Measurements from ENCODE around the gene EXD3. TPM values are rescaled to one million over a fixed set of nuclear protein-coding genes. Genes with fewer than 3 reads are reported as not detected.
A peak's percentile ranks its signal among the peaks of the same experiment; 100 is the strongest.

EXD3 gene
- total RNA-seq, 1 donor from 2014 or later, result 8.3 TPM

GRCh38 chr9:137295849-137296669 lies 126.9 kb downstream of the EXD3 start:
- no peak for ATAC-seq
- DNase-seq, result peak; percentile 36
- intact Hi-C loops (cut with micrococcal nuclease), result no loop called here

- DNase-seq, result peak; percentile 65
- intact Hi-C loops (cut with micrococcal nuclease), result no loop called here
- peak; percentile 57 for ATAC-seq
Observed at GRCh38 chr9:137295238-137295811, 127.6 kb downstream of the EXD3 start.

GRCh38 chr9:137294681-137295237 lies 128.2 kb downstream of the EXD3 start:
- intact Hi-C loops (cut with micrococcal nuclease), result no loop called here
- ATAC-seq (peak; percentile 11), DNase-seq (peak; percentile 32)

DNA sequence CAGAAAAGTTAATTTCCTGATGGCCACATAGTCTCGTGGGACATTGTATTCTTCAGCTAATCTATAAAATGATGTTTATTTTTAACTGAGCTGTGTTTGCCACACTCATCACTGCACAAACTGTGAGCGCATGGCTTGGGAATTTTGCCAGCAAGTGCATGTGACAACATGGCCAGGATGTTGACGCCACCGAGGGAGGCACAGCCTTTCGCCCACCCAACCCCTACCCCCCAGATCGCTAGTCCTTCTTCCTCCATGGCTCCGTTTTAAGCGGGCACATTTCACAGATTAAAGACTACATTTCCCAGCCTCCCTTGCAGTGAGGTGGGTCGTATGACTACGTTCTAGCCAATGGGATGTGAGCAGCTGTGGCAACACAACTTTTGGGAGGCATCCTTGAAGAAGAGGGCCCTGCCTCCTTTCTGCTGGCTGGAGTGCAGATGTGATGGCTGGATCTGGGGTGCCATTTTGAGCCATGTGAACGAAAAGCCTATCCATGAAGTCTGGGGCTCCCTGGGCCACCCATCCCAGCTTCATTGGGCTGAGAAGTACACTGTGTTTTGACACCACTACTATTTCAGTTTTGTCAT lies 128.8 kb downstream of the EXD3 start:
- intact Hi-C loops (cut with micrococcal nuclease), result no loop called here
- DNase-seq (peak; percentile 23), ATAC-seq (peak; percentile 30)

GRCh38 chr9:137293482-137294090 lies 129.4 kb downstream of the EXD3 start:
- peak; percentile 32 for DNase-seq
- intact Hi-C loops (cut with micrococcal nuclease), result no loop called here

DNA sequence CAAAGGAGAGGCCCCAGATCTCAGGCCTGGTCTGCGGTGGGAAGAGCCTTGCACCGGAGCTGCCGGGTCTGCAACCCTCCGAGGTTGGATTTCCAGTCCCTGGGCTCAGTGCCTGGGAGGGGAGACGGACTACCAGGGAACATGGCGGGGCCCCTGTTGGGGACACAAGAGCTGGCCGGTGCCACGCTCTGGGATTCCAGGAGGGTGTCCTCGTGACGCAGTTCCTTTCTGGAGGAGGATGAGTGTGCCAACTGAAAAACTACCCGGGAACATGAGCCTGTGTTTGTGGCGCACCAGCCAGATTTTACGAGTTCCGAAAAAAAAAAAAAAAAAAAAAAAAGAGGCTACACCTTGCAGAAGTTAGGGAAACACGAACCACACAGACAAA lies 129.9 kb downstream of the EXD3 start:
- intact Hi-C loops (cut with micrococcal nuclease), result no loop called here
- peak; percentile 24 for DNase-seq

More at GRCh38 chr9:137293482-137294090, 129.4 kb downstream of the EXD3 start:
- no peak for ATAC-seq

DNA sequence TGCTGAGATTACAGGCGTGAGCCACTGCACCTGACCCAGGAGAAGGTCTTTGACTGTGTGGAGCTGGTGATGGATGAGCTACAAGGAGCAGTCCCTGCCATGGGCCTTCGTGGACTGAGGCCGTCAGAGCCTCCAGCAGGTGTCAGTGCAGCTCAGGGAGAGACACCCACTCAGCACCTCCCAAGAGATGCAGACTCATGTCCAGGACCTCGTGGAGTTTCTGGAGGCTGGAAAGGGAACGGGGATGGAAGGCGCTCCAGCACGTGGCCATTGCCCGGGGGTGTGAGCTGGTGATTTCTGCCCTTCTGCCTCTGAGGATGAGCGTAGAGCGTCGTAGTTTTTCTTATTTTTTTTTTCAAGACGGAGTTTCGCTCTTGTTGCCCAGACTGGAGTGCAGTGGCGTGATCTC lies 136.0 kb downstream of the EXD3 start:
- DNase-seq, result no peak
- ATAC-seq, result peak; percentile 89
- intact Hi-C loops (cut with micrococcal nuclease), result no loop called here

More for the DNA sequence above, 129.9 kb downstream of the EXD3 start:
- no peak for ATAC-seq

DNA sequence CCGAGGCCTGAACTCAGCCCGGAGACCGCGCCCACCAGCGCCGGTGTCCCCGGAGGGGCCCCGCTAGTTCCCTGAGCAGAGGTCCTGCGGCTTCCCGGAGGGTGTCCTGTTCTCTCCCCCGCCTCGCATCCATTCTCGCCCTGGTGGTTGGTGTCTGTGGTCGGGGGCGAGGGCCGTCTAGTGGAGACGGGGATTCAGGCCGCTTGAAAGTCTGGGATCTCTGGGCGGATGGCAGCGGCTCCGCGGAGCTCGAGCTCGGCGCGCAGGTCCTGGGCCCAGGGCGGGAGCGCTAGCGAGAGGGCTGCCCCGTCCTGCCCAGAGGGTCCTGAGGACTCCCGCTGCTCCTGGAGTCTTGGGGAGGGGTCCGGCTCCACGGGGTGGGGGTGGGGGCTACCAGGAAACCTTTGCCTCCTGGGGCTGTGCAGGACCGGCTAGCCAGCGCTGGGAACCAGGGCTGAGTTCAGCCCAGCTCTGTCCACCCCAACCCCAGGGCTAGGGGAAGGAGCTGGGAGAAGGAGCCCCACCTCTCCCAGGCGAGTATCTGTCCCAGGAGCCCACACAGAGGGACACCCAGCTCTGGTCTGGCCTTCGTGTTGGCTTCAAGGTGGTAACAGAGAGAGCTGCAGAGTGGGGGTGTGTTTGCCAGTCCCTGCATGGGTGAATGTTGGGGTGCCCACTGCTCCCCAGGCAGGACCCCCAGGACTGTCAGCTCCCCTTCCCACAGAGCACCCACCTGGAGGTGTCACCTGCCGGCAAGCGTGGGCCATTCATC lies 141.4 kb downstream of the EXD3 start:
- ATAC-seq, result no peak
- DNase-seq, result no peak

DNA sequence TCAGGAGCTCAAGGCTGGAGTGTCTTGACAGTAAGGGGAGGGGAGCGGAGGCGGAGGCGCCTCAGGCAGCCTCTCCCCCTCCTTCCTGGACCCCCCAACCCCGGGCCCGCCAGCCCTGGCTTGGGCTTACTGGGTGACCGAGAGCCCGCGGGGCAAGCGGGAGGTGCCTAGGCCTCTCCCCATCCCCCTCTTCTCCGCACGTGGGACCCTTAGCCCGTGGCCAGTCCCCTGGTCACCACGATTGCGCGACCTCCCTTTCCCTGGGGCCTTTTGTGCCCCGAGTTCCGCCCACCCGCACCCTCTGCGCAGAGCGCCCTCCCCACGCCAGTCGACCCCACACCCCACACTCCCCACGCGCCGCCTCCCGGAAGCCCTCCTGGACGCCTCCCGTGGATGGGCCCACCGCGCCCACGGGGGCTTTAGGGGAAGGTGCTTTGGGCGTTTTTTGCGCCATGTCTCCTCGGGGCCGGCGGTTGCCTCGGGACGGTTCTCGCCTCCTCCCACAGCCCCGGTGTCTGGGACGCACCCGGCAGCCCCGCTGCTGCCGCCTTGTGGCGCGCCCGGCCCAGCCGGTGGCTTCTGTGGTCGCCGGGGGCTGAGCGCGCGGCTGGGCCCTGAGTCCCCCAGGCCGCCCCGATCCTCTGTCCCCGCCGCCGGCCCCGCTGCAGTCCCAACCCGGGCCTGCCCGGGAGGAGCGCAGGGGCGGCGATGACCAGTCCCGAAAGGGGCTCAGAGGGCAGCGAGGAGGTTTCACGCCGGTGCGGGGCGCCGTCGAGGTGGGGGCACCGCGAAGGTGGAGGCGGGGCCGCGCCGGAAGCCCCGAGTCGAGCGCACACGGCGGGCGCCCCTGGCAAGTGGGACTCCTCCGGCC lies 142.3 kb downstream of the EXD3 start:
- DNase-seq (no peak), ATAC-seq (peak; percentile 7)
- intact Hi-C loops (cut with micrococcal nuclease), result no loop called here

More for the DNA sequence above, 141.4 kb downstream of the EXD3 start:
- intact Hi-C loops (cut with micrococcal nuclease), result no loop called here

DNA sequence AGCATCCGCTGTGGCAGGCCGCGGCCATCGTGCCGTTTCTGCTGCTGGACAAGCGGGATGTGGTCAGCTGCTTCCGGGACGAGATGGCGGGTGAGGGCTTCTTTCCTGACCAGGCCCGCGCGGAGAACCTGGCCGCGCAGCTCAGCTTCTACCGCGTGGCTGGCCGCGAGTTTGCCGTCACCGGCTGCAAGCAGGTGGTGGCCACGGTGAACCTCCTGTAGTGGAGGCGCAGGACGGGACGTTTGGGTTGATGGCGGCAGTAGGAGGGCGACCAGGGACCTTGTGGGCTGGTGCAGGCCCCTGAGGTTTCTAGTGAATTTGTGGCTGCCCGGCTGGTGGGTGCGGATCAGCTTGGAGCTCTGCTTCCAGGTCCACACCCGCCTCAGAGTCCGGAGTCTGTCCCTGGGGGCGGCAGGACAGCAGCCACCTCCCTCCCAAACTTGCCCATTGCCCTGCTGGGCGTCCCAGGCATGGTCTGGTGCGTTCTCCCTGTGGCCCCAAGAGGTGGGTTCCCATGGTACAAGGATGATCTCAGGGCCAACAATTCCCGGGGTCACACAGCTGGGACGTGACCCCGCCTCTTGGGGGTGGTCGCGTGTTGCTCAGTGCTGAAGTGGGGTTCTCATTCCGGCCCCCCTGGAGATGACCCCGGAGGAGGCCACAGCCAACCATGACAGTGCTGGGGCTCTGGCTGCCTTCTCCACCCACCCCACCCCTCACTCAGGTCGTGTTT lies 143.1 kb downstream of the EXD3 start:
- ATAC-seq, result no peak
- intact Hi-C loops (cut with micrococcal nuclease), result no loop called here
- no peak for DNase-seq

DNA sequence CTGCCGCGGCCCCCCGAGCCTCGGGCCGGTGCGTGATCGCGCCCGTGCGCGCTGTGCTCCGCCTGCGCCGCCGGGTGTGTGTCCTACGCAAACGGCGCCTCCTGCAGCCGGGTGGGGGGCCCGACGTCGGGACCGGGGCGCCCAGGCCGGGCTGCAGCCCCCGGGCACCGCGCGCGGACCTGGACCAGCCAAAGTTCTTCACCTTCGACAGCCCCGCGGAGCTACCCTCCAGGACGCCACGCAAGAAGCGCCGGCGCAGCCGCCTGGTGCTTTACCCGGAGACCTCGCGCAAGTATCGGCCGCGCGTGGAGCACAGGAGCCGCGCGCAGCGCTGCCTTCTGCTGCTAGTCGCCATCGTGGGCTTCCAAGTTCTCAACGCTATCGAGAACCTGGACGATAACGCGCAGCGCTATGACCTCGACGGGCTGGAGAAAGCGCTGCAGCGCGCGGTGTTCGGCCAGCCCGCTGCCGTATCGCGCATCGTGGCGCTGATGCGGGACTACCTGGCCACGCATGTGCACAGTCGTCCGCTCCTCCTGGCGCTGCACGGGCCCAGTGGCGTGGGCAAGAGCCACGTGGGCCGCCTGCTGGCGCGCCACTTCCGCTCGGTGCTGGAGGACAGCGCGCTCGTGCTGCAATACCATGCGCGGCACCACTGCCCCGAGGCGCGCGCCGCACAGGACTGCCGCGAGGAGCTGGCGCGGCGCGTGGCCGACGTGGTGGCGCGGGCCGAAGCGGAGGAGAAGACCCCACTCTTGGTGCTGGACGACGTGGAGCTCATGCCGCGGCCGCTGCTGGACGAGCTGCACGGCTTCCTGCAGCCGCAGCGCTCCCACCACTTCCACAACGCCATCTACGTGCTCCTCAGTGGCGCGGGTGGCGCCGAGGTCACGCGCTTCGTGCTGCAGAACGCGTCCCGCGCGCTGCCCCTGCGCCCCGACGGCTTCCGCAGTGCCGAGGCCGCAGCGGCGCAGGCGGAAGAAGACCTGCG lies 143.9 kb downstream of the EXD3 start:
- intact Hi-C loops (cut with micrococcal nuclease), result no loop called here
- DNase-seq (no peak), ATAC-seq (no peak)

DNA sequence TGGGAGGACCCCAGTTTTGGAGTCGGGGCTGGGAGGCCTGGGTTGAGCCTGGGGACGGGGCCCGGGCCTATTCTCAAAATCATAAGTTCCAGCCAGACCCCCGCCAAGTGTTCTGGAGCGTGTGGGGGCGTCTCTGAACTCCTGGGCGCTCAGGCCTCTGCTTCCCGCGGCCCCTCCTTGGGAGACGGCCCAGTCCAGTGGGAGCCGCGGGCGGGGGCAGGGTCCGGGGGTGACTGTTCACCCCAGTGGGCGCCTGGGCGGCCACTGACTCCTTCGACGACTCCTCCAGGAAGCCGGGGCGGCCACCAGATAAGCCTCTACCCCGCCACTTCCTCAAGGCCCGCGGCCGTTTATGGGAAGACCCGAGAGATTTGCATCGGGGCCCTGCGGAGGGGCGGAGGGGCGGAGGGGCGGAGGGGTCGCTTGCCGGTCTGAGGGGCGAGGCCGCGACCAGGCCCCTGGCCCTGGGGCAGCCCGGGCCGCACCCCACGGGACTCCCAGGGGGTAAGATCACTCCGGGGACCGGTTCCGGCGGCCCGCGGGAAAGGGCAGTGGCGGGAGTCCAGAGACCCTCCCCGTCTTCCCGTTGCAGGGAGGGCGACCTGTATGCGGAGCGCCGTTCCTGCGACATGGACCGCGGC lies 144.8 kb downstream of the EXD3 start:
- DNase-seq (no peak), ATAC-seq (peak; percentile 6)
- intact Hi-C loops (cut with micrococcal nuclease), result no loop called here

DNA sequence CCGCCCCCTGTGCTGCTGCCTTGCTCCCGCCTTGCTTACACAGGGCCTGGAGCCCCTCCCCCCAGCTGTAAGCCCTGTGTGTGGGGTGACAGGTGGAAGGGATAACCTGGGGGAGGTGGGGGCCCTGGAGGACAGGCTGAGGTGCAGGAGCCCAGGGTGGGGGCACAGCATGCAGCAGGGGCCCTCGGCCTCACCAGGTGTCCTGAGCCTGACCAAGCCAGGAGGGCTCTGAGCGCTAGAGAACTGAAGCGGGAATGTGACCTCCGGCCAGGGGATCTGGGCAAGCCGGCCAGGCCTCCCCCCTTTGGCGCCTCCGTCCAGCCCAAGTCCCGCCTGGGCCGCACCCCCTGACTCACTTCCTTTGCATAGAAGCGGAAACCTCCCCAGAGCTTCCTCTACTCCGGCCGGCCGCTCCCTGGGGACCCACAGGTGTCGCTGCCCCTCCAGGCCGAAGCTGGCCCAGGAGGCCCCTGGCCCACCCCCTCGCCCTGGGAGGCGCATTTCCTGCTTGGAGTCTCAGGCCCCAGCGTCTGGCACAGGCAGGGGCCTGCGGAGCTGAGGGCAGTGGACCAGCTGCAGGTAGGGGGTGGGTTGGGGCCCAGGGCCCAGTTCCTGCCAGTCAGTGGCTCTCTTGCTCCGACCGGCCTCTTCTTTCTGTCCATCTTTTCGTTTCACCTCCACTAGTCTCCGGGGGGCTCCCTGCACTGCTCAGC lies 145.5 kb downstream of the EXD3 start, which contains the start of gene TOR4A:
TSS of gene TOR4A (plus strand) at position 398 of the 713 bp plus-strand sequence. CDS start 964 bp downstream, outside the sequence.
- DNase-seq (peak; percentile 91), ATAC-seq (peak; percentile 74)
- intact Hi-C loops (cut with micrococcal nuclease), result no loop called here

DNA sequence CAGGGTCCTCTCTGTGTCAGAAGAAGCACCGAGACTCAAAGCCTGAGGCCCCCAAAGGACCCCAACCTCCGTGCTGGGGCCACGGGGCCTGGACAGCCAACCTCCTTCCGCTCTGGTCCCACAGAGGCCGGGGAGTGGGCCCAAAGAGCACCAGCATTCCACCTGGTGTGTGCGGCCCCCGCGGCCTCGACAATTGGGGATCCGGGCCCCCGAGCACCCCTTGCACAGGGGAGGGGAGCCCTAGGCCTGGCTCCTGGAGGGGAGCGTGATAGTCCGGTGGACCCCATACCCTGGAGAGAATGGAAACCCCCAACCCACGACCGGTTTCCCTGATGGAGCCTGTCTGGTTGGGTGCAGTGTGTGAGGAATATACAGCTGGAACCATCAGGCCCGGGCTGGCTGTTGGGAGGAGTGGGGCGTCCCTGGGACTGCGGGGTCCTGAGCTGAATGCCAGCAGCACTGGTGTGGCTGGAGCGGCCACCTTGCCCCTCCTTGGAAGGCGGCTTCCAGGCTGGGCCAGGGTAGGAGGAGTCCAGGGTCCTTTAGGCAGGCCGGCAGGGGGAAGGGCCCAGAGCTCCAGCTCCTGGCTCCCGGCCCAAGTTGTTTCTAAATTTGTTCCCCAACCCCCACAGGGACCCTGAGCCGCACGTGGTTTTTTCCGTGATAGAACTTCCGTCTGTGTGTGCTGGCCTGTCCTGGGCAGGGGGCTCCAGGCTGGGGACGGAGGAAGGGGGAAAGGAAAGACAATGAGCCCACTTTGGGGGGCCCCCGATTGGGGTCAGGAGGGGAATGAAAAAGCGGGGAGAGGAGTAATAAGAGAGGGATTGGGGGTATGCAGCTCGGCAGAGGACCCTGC lies 146.3 kb downstream of the EXD3 start:
- intact Hi-C loops (cut with micrococcal nuclease), result no loop called here
- DNase-seq (peak; percentile 92), ATAC-seq (peak; percentile 78)
